ENCODE data around the gene TGFBR3.
"Not testable (repeated sequence)": the region's sequence is repeated elsewhere in the genome, so short reads cannot be mapped to it uniquely, and the experiment has no call there.

Gene TGFBR3

DNA sequence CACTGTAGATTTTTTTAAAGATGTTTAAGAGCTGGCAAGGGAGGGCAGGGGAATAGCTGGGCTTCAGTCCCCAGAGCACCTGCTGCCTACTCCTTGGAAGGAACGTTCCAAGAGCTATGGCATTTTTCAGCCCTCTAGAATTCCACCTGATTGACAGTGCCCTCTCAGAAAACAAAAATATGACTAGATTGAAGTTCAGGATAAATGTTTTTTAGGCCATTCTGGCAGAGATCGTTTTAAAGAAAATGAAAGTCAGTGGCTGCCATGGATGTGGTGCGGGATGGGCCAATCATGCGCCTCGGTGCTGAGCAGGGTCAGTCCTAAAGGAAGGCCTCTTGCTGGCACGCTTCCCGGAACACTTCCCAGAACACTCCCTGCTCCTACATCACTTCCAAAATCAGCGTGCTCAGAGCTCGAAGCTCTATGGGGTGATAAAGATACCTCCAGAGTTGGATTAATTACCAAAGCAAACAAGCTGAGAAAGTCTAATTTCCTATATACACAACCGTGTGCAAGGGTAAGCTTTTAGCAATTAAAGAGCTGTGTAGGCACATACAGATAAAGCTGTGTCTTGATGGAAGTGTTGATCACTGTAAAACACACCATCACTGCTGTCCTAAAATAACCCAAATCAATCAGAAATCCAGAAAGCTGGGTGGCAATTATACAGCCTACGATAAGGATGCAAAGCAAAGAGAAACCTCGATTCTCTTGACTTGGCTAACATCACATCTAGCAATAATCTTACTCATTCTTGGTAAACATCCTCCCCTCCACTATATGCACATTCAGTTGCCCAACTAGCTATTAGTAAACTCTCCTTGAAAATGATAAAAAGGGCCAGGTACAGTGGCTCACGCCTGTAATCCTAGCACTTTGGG, 34.6 kb downstream of the TGFBR3 start:
- DNase-seq (ENCODE audit: low read depth in 2 of 3, low spot score in 2 of 3): no peak

DNA sequence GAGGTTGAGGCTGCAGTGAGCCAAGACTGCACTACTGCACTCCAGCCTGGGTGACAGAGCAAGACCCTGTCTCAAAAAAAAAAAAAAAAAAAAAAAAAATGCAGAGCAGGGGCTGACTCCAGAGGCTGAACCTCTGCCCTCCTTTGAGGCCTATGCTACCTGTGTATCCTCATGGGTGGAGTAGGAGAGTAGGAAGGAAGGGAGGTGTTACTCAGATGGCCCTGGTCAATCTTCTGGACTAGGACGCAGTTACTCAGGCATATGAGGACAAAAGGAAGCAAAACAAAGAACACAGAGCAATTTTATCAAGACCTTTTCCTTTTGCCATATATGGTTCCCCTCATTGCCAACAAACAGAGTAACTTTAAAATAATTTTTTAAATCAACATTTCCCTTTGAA, 35.2 kb downstream of the TGFBR3 start:
- DNase-seq (ENCODE audit: low read depth in 2 of 3, low spot score in 2 of 3): no peak

DNA sequence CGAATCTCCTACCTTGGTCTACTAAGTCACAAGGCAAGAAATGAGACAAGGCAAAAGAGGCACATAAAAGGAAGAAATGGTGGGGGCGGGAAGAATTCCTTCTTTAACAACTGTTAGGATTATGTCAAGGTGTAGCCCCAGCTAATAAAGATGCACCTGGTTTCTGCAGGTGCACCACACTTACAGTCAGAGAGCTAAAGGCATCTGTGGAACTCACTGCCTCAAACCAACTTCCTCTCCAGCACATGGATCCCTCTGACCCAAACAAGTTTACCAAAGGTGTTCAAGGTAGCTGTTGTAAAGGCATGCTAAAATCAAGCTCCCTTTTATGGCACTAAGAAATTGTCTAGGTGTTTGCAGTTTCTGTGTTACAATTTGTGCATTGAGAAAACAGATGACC, 38.1 kb downstream of the TGFBR3 start:
- no peak for DNase-seq (ENCODE audit: low read depth in 2 of 3, low spot score in 2 of 3)

DNA sequence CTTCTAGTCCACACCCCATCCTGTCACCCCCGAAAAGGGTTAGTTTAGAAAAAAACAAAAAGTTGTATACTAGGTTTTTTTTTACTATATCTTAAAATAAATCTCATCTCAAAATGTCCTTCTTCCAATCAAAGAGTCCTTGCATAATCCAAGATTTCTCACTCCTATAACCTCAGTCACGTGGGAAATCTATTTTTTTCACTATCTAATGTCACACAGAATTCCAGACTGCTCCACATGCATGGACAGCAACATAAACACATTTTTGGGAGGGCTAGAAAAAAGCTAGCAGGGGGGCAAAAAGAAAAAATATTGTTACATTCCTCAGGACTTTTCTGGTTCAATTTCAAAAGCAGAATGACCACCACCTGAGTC, 39.3 kb downstream of the TGFBR3 start:
- no peak for DNase-seq (ENCODE audit: low read depth in 2 of 3, low spot score in 2 of 3)

DNA sequence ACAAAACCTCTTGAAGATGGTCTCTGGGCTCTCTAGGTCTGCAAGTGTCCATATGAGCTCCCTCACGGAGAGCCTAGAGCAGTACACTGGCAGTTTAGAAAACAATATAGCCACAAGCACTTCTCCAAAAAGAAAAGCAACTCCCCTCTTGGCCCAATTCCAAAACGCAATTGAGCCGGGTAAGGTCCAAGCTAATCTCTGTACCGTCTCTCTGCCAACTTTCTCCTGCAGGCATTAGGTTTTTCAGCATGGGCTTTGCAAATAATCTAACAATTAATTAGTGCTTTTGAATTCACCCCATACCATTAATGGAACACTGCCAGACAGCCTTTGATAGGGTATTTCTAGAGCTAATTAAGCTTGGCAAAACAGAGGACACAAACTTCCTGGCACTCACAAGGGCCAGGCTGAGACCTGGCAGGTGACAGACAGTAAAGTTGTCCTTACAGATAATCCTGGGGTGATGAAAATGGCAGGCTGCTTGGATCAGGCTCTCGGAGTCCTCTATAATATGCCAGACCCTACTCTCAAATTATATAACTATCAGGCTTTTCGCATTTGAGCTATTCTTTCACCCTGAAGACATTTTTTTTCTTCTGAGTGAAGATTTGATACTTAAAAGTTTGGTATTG, 39.8 kb downstream of the TGFBR3 start:
- DNase-seq (ENCODE audit: low read depth in 2 of 3, low spot score in 2 of 3): no peak

DNA sequence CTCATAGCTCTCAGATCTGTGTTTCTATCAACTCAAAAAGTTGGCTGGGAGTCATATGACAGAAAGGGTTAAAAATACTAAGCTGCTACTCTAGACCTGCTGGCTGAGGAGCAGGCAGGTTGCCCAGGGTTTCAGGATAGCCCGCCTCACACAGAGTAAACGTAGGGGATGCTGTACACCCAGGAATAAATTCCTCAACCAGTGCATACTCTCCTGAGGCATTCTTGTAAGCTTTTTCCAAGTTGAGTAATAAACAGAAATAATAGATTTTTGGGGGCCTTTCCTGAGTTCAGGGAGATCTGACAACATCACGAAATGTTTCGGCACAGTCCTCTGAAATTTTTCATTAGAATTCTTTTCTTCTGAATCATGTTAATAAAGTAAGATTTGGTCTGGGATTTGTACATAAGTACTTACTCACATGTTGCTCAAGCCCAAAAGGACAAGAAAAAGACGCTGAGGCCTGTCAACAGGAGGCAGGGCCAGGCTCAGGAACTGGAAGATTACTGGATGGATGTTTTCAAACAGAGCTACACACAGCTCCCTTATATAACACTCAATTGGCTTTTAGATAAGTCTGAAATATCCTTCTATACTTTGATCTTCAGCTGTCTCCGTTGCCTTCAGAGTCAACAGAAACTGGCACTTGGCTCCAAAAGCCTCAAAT, 41.0 kb downstream of the TGFBR3 start:
- DNase-seq (ENCODE audit: low read depth in 2 of 3, low spot score in 2 of 3): no peak

DNA sequence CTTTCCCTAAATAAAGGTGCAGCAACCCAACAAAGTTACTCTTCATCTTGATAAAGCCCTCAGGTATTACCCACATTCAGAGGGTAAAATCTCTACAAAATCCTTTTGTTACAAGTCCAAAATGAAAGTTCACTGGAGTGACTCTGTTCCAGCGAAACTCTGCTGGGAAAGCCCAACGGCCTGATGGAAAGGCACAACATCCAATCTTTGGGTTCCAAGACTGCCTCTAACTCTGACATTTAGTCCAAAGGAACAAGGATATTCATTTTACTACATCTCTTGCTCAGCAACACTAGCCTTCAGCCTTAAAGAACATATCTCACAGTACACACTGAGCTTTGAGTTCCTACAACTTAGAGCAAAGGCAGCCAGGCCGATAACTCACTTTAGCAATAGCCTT, 42.1 kb downstream of the TGFBR3 start:
- DNase-seq (ENCODE audit: low read depth in 2 of 3, low spot score in 2 of 3): no peak

DNA sequence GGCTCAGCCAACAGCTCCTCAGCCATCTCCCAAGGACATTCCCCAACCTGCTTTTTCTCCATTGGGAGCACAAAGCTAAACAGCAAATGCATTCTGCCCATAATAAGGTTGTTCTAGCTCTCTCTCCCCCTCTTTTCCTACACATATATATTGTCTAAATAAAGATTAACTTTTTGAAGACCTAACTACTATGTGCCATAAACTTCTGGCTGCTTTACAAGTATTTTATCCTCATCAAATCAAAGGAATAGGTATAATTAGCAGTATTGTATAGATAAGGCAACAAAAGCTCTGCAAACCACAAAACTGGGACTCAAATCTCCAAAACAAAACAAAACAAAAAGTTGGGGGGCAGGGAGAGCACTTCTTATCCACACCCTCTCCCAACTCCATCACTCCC, 43.4 kb downstream of the TGFBR3 start:
- no peak for DNase-seq (ENCODE audit: low read depth in 2 of 3, low spot score in 2 of 3)

DNA sequence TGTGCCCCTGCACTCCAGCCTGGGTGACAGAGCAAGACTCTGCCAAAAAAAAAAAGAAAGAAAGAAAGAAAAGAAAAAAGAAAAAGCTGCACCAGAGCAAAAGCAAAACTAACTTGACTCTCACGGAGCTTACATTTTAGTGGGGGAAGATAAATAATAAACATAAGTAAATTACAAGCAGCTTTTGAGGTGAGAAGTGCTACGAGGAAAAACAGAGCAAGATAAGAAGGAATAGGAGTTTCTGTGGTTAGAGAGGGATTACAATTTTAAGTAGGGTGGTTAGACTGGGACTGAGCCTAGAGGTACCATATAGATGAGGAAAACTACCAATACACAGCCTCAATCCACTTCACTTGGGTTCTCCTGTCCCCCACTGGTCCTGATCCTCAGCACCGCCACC, 43.9 kb downstream of the TGFBR3 start:
- no peak for DNase-seq (ENCODE audit: low read depth in 2 of 3, low spot score in 2 of 3)

DNA sequence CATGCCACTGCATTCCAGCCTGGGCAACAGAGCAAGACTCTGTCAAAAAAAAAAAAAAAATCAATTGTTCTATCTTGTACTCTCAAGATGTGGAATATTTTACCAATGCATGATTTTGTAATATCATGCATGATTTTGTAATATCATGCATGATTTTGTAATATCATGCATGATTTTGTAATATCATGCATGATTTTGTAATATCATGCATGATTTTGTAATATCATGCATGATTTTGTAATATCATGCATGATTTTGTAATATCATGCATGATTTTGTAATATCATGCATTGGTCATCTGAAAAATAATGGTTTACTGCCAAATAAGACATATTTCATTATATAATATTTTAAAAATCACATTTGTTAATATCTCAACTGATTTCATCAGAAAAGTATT, 45.7 kb downstream of the TGFBR3 start:
- DNase-seq (ENCODE audit: low read depth in 2 of 3, low spot score in 2 of 3): not testable (repeated sequence)

DNA sequence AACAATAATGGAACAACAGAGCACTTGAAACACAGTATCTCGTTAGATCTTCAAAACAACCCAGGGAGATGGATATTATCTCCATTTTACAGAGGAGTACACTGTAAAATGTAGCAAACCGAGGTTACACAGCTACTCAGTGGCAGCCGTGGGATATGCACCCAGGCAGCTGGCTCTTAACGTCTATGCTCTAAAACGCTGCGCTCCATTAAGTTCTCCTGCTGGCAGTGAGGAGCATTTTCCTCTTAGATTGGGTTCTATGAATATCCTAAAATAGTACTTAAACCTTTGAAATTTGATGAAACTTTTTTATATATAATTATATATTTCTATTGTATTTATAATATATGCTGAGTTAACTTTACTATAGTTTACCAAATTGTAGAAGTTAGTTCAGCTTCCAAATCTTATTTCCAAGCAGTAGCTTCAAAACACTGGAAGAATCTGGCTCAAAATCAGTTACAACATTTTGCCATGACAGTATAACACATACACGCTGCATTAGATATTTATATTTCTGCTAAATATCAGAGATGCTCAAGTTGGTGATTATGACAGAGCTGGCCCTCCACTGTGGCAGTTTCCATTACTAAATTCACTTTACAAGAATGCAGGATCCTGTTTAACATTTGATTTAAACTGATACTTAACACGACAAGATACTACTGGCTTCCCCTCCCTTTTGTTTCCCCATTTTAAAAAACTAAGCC, 49.5 kb downstream of the TGFBR3 start:
- DNase-seq (ENCODE audit: low read depth in 2 of 3, low spot score in 2 of 3): no peak

DNA sequence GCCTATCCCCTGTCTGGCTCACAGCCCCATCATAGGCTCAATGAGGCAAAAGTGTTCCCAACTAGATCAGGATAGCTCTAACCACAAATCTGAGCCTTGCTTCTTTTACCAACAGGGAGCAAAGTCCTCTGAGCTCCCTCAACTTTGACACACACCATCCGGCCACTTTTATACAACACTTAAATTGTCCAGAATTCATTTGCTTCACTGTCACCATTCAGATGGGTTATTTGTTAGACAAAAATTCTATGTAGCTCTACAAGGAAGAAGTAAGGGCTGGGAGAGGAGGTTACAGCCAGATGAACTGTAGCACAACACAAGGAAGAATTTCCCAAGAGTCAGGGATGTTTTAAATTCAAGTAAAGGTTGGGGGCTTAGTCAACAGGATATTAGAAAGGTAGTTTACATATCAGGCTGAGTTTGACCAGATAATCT, 50.8 kb downstream of the TGFBR3 start:
- no peak for DNase-seq (ENCODE audit: low read depth in 2 of 3, low spot score in 2 of 3)

DNA sequence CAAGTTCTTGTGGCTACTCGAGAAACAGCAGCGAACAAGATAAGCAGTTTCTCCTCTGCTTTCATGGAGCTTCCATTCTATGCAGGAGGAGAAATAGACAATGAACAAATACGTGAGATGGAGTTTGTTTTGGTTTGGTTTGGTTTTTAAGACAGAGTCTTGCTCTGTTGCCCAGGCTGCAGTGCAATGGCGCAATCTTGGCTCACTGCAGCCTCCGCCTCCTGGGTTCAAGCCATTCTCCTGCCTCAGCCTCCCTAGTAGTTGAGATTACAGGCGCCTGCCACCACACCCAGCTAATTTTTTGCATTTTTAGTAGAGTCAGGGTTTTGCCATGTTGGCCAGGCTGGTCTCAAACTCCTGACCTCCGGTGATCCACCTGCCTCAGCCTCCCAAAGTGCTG, 51.4 kb downstream of the TGFBR3 start:
- DNase-seq (ENCODE audit: low read depth in 2 of 3, low spot score in 2 of 3): not testable (repeated sequence)

DNA sequence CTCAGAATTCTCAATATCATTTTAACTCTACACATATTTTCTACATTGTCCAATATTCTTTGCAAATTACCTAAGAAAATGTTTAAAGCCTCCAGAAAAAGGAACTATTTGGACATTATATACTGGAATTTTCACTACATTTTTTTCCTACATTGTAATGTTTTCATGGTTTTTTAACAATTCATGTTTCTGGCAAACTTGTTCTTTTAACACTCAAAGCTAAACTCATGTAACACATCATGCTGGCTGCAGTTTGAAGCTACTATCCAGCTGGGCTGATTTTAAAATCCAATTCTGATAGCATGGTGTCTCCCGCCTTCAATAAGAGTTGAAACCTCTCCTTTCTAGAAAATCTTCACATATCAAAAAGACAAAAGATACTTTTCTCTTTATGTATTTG, 52.0 kb downstream of the TGFBR3 start:
- no peak for DNase-seq (ENCODE audit: low read depth in 2 of 3, low spot score in 2 of 3)

DNA sequence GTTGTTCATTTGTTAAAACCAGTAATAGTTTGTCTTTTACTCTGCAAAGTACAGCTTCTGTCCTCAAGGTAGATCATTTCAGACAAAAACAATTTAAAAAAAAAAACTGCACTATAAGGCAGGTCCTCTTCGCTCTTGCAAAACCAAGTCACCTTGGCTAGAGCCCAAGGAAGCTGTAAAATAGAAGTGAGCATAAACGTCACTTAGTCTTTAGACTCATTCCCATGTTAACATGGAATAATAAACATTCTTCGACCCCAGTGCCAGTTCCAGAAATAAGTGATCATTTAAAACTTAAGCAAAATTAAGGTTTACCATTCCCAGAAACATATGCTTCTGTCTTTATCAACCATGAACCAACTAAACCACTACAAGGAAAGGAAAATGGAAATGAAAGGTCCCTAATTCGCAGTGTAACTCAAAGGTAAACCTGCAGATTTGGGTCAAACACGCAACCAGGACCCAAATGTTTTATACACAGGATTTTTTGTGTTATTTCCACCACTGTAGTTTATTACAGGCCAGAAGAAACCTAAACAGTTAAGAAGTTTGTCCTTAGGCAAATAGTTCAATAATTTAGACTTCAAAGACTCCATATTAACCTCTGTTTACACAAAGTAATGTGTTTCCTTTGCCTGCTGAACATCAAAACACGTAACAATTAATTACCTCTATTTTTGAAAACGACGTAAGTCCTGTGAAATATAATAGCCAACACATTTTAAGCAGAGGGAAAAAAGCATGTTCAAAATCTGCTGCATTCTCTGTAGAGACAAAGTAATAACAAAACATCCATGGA, 54.6 kb downstream of the TGFBR3 start:
- no peak for DNase-seq (ENCODE audit: low read depth in 2 of 3, low spot score in 2 of 3)

DNA sequence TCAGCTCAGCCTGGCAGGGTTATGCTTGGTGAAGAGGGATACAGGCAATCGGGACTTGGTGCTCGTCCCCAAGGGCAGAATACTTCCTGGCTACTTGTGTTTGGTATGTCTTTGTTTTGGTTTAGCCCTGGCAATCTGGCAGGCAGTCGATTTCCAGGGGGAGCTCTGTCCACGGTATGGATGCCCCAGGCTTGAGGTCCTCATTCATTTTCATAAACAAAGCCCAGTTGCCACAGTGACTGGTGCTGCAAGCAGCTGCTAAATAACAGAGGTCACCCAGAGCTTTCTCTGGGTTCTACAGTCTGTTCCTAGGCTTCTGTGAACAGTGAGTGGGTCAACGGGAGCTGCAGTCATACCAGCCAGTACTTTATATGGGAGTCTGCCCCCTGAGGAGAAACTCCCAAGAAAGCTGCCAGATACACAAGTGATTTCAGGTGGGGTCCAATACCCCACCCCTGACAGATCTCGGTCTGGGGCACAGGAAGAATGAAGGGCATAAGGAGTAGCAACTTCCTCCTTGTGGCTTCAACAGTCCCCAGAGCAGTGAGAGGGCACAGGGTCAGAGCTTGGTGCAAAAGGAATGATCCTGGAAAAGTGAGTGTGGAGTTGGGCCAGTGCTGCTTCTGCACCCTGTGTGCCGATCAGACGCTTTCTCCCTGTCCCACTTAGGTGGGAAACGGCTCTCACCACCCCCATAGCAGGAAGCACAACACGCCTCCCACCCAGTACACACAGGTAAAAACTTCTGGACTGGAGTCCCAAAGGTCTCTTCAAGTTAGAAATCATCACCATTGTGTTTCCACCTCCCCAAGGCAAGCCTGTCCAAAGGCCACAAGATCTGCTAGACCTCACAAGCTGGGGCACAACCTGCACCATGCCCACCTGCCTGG, 55.5 kb downstream of the TGFBR3 start:
- DNase-seq (ENCODE audit: low read depth in 2 of 3, low spot score in 2 of 3): no peak

DNA sequence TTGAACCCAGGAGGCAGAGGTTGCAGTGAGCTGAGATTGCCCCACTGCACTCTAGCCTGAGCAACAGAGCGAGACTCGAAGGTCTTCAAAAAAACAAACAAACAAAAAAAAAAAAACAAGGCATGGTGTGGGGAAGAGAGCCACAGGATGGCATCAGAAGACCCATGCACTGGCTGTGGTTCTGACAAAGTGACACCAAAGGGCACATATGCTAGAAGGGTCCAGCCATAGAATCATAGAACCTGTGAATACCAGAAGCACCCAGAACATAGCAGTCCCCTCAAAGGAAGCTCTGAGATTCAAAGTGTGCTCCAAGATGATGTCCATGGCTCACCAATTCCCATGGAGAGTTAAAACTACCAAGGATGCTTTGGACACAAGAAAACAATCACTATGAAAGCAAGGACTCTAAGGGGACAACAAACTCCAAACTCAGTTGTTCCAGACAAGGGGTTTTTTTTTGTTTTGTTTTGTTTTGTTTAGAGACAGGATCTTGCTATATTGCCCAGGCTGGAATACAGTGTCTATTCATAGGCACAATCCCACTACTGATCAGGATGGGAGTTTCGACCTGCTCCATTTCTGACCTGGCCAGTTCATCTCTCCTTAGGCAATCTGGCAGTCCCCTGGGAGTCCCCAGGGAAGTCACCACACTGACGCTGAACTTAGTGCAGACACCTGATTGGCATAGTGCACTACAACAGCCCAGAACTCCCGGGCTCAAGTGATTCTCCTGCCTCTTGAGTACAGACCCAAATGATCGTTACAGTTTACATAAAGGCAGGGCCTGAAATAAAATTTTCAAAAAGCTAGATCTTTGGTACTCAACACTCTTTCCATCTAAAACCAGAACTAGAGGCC, 56.4 kb downstream of the TGFBR3 start:
- DNase-seq (ENCODE audit: low read depth in 2 of 3, low spot score in 2 of 3): no peak

DNA sequence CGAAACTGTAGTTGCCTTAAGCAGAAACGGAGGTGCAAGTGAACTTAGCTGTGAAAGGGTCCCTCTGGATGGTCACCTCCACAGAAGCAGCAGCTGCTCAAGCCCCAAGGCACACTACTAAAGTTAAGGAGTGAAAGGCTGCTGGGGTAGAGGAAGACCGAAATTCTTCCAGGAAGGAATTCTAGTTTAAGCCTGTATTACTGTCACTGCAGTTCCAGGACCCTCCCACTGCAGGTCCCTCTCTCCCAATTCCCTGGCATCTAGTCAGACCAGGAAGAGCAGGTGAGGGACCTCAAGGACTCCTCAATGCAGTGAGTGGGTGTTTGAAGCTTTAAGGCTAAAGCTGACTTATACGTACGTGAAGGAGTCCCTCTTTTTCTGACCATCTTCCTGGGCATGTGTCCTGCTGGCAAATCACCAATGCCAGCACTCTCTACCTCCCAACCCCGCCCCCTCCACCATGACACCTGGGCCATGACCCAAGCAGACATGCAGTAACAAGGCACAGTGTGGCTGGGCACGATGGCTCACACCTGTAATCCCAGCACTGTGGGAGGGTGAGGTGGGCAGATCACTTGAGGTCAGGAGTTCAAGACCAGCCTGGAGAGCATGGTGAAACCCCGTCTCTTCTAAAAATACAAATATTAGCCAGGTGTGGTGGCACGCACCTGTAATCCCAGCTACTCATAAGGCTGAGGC, 57.2 kb downstream of the TGFBR3 start:
- DNase-seq (ENCODE audit: low read depth in 2 of 3, low spot score in 2 of 3): no peak
